ENCODE measurements around the gene PATZ1.

The PATZ1 gene

DNA sequence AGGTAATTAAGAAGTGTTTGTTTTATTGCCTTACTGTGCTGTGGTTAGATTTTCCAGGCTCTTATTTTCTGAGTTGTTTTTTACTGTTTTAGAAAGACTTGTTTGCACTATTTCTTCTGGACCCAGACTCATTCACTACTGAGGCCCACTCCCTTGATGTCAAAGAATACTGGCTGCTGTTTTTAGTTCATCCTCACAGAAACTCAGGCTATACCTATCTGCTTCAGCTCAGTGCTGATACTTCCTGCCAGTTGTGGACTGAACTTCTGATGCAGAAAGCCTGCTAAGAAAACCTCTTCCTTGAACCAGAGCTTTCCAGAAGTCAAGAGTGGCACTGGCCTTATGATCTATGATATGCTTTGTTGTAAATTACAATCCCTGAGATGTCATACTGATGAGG lies 38.0 kb downstream of the PATZ1 start:
- Histone ChIP-seq H3K36me3 (ENCODE audit: control insufficient read depth, insufficient read depth, low read length) (no peaks in the 10 kb centered on the region), H3K4me3 (ENCODE audit: extremely low read depth, insufficient read depth, low read length, poor library complexity, severe bottlenecking) (no peak overlapping the region), H3K9me3 (ENCODE audit: control insufficient read depth, low read length) (no peaks in the 10 kb centered on the region), H3K4me1 (ENCODE audit: control insufficient read depth, insufficient read depth, low read length, poor library complexity, severe bottlenecking) (no peaks in the 10 kb centered on the region), H3K27ac (ENCODE audit: low read depth, low read length, severe bottlenecking) (no peak overlapping the region)

DNA sequence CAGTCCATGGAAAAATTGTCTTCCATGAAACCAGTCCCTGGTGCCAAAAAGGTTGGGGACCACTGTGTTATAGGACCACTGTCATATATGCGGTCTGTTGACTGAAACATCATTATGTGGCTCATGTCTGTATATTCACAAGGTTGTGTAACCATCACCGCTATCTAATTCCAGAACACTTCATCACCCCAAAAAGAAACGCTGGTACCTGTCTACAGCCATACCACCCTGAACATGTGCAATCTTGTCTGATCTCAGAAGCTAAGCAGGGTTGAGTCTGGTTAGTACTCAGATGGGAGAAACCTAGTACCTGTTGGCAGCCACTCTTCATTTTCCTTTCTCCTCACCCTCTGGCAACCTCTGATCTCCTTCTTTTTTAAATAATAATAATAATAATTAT lies 41.0 kb downstream of the PATZ1 start:
- Histone ChIP-seq H3K4me3 (ENCODE audit: extremely low read depth, insufficient read depth, low read length, poor library complexity, severe bottlenecking) (no peak overlapping the region), H3K27ac (ENCODE audit: low read depth, low read length, severe bottlenecking) (no peak overlapping the region), H3K9me3 (ENCODE audit: control insufficient read depth, low read length) (no peaks in the 10 kb centered on the region), H3K4me1 (ENCODE audit: control insufficient read depth, insufficient read depth, low read length, poor library complexity, severe bottlenecking) (no peaks in the 10 kb centered on the region), H3K36me3 (ENCODE audit: control insufficient read depth, insufficient read depth, low read length) (no peaks in the 10 kb centered on the region)
- 100% methylated on average over 2 of the region's 3 CpGs for WGBS, 2 experiments (ENCODE audit: insufficient coverage in 2 of 2)

DNA sequence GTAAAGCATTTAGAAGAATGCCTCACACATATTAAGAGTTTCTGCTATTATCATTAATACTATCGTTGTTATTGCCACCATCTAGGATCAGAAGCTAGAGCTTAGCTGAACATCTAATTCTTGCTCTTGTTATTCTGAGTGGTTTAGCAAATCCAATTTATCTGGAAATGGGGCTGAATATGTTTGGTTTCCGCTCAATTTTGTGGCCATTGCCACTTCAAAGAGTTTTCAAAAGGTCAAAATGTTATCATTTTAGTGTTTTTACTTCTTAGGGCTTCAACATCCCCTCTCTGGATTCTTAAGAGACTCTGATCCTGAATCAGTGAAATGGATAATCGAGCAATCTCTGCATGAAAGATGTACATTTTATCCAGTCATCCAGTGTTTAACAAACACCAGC lies 43.6 kb downstream of the PATZ1 start:
- H3K36me3 ChIP-seq (ENCODE audit: control insufficient read depth, insufficient read depth, low read length), result no peaks in the 10 kb centered on the region
- no peak overlapping the region for H3K27ac ChIP-seq (ENCODE audit: low read depth, low read length, severe bottlenecking)
- H3K4me3 ChIP-seq (ENCODE audit: extremely low read depth, insufficient read depth, low read length, poor library complexity, severe bottlenecking), result no peak overlapping the region
- peaks cover 3% of the 10 kb centered on the region for H3K4me1 ChIP-seq (ENCODE audit: control insufficient read depth, insufficient read depth, low read length, poor library complexity, severe bottlenecking)
- WGBS, 2 experiments (ENCODE audit: insufficient coverage in 2 of 2), result 80 to 83% methylated on average over 1 of the region's 3 CpGs
- H3K9me3 ChIP-seq (ENCODE audit: control insufficient read depth, low read length), result no peaks in the 10 kb centered on the region

DNA sequence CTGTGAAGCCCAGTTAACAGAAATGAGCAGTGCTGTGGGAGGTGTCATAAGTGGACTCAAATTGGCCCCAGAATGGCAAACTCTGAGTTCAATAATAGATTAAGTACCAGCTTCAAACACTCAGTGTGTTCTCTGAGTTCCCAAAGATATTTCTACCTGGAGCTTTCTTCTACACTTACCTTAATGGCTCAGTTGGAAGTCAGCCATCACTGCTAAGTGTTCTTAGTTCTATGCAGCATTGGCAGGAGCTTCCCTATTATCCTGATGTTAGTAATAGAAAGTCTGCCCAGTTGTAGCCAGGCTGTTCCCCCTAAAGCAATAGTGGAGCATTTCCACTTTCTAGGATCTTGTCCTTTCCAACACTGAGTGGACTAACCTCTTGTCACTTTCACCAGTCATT lies 44.1 kb downstream of the PATZ1 start:
- H3K4me3 ChIP-seq (ENCODE audit: extremely low read depth, insufficient read depth, low read length, poor library complexity, severe bottlenecking), result no peak overlapping the region
- no peaks in the 10 kb centered on the region for H3K36me3 ChIP-seq (ENCODE audit: control insufficient read depth, insufficient read depth, low read length)
- peaks cover 3% of the 10 kb centered on the region for H3K4me1 ChIP-seq (ENCODE audit: control insufficient read depth, insufficient read depth, low read length, poor library complexity, severe bottlenecking)
- H3K9me3 ChIP-seq (ENCODE audit: control insufficient read depth, low read length), result no peaks in the 10 kb centered on the region
- no peak overlapping the region for H3K27ac ChIP-seq (ENCODE audit: low read depth, low read length, severe bottlenecking)

DNA sequence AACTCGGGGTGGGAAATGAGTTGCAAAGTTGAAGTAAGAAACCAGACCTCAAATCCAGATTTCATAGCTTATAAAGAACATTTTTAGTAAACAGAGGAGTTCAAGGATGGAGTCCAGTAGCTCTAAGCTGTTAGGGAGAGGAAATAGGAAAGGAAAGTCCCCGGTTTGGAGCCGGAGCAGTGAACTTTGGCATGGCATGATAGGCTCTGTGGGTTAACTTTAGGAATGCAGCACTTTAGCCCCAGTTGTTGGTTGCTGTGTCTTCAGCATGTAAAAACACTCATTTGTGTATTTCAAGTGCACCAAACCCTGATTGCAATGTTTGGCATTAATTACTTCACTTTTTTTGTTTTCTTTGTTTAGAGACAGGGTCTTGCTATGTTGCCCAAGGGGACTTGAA lies 45.2 kb downstream of the PATZ1 start:
- WGBS, 2 experiments (ENCODE audit: insufficient coverage in 2 of 2), result 87 to 100% methylated on average over 2 to 3 of the region's 3 CpGs

DNA sequence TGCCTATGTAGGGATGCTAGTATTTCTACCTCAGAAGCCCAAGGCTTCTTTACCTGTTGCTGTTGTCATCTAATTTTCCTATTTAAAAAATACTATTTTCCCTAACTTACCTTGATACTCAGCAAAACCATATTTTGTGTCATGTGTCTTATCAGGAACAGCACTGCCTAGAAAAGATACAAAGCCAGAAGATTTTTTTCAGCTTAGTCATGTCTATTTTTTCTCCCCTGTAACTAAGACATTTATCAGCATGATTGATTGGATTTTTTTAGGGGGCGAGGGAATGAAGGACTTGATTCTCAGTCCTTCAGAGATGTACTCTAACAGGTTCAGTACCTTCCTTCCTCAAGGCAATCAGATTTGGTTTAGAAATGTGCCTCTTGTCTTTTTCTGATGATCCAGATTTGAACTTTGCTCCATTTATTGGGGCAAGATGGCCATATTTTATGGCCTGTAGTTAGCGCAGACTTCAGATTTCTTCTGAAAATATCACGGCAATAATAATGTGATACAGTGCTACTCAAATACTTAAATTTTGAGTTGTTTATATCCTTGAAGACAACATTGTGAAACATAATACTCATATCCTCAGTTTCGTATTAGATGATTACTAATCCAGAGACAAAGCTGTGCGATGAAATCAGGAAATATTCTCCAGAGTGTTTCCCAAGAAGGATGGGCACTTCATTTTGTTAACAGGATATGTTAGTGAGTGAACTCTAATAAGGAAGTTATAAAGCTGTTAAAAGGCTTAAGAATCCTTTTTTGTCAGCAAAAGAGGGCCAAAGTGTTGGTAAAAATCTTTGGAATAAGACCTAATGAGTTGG lies 50.1 kb downstream of the PATZ1 start:
- no peak overlapping the region for H3K4me3 ChIP-seq (ENCODE audit: extremely low read depth, insufficient read depth, low read length, poor library complexity, severe bottlenecking)
- 93 to 100% methylated on average over 1 to 2 of the region's 5 CpGs for WGBS, 2 experiments (ENCODE audit: insufficient coverage in 2 of 2)

More for the DNA sequence above, 45.2 kb downstream of the PATZ1 start:
- Histone ChIP-seq H3K36me3 (ENCODE audit: control insufficient read depth, insufficient read depth, low read length) (no peaks in the 10 kb centered on the region), H3K9me3 (ENCODE audit: control insufficient read depth, low read length) (no peaks in the 10 kb centered on the region), H3K4me1 (ENCODE audit: control insufficient read depth, insufficient read depth, low read length, poor library complexity, severe bottlenecking) (peaks cover 9% of the 10 kb centered on the region), H3K27ac (ENCODE audit: low read depth, low read length, severe bottlenecking) (no peak overlapping the region), H3K4me3 (ENCODE audit: extremely low read depth, insufficient read depth, low read length, poor library complexity, severe bottlenecking) (no peak overlapping the region)

DNA sequence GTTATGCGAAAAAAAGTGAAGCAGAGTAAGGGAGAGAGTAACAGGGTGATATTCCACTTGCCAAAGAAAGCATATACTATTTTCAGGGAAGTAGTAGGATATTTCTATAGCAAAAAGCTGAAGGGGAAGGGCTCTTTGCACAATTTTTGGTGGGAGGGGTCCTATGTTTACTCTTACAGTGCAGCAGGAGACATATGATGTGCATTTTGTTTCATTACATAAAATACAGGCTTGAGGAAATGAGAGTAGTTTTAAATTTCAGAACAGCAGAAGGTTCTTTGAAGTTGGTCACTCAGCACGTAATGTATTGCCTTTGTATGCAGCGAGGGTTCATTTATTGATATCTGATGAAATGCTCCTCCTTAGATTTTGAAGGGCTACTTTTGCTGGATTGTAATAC lies 50.8 kb downstream of the PATZ1 start:
- no peak overlapping the region for H3K4me3 ChIP-seq (ENCODE audit: extremely low read depth, insufficient read depth, low read length, poor library complexity, severe bottlenecking)
- 94 to 100% methylated on average over 2 to 3 of the region's 3 CpGs for WGBS, 2 experiments (ENCODE audit: insufficient coverage in 2 of 2)
- H3K36me3 ChIP-seq (ENCODE audit: control insufficient read depth, insufficient read depth, low read length), result no peaks in the 10 kb centered on the region
- H3K27ac ChIP-seq (ENCODE audit: low read depth, low read length, severe bottlenecking), result peak overlapping the region; percentile 50
- peaks cover 30% of the 10 kb centered on the region for H3K4me1 ChIP-seq (ENCODE audit: control insufficient read depth, insufficient read depth, low read length, poor library complexity, severe bottlenecking)
- no peaks in the 10 kb centered on the region for H3K9me3 ChIP-seq (ENCODE audit: control insufficient read depth, low read length)

More for the DNA sequence above, 50.1 kb downstream of the PATZ1 start:
- peaks cover 30% of the 10 kb centered on the region for H3K4me1 ChIP-seq (ENCODE audit: control insufficient read depth, insufficient read depth, low read length, poor library complexity, severe bottlenecking)
- H3K9me3 ChIP-seq (ENCODE audit: control insufficient read depth, low read length), result no peaks in the 10 kb centered on the region
- peak overlapping the region; percentile 50 for H3K27ac ChIP-seq (ENCODE audit: low read depth, low read length, severe bottlenecking)
- no peaks in the 10 kb centered on the region for H3K36me3 ChIP-seq (ENCODE audit: control insufficient read depth, insufficient read depth, low read length)

DNA sequence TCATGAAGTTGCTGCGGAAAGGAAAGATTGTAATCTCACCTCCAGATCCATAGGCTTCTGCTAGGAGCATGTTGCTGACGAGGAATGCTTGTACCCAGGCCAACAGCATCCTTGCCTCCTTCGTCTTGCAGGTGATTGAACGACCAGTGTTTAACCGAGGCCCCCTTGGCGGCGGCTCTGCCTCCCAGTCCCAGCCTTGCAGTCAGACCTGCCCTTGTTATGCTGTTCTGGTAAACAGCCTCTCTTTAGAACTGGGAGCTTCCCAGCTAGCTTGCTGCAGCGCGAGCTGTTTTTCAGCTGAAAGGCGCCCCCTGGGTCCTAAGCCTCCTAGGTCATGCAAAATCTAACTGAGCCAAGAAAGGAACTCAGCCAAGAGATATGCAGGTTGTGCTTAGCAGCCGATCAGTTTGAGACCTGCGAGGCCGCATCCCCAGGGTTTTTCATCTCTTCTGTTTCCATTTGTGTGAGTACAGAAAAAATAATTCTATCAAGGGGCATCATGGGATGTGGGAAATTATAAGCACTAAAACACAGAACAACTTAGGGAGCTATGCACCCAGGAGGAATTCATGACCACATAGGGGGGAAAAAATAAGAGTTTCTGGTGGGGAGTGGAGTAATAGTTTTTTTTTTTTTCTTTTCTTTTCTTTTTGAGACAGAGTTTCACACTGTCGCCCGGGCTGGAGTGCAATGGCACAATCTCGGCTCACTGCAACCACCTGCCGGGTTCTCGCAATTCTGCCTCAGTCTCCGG lies 53.7 kb downstream of the PATZ1 start, which contains the start of gene PIK3IP1:
PIK3IP1 (minus strand) TSS at position 253 of the 754 bp plus-strand sequence; CDS start at position 109, 144 bp downstream.
- Histone ChIP-seq H3K9me3 (ENCODE audit: control insufficient read depth, low read length) (no peaks in the 10 kb centered on the region), H3K4me3 (ENCODE audit: extremely low read depth, insufficient read depth, low read length, poor library complexity, severe bottlenecking) (peak within 1 kb of the TSS; percentile 52), H3K27ac (ENCODE audit: low read depth, low read length, severe bottlenecking) (peak within 1 kb of the TSS; percentile 63), H3K4me1 (ENCODE audit: control insufficient read depth, insufficient read depth, low read length, poor library complexity, severe bottlenecking) (peaks cover 33% of the 10 kb centered on the region), H3K36me3 (ENCODE audit: control insufficient read depth, insufficient read depth, low read length) (peaks cover 18% of the 10 kb centered on the region)
- WGBS, 2 experiments (ENCODE audit: insufficient coverage in 2 of 2), result 24 to 31% methylated on average over 13 to 15 of the region's 19 CpGs

DNA sequence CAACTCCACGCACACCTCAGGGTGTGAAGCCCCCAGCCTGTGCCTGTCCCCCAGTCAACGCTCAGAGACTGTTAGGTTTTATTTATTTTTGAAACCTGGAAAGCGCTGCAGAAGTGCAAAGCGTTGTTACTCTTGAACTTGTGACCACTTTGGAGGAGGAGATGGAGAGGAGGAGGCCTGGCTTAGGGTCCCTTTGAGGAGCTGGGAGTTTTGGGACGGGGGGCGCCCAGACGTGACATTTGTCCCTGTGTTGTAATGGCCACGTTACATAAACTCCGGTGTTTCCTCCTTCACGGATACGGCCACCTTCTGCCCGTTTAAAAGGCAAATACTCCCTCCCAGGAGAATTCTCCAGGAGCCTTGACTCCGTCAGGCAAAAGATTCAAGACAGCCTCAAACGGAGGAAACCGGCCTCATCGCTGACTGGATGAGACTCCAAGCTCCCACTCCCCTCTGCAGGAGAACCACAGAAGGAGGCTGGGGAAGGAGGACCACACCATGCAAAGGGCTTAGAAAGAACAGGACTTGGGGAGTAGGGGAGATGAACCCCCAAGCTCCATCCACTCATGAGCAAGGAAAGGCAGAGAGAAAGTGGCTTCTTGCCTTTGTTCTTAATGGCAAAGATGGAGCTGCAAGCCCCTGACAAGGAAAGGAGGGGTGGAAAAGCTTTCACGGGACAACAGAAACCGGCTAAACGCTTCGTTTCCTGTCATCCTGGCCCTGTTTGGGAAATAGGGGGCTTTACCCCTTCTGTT lies 54.5 kb downstream of the PATZ1 start:
- no peaks in the 10 kb centered on the region for H3K9me3 ChIP-seq (ENCODE audit: control insufficient read depth, low read length)
- WGBS, 2 experiments (ENCODE audit: insufficient coverage in 2 of 2), result 14 to 22% methylated on average over 9 to 16 of the region's 20 CpGs
- peaks cover 33% of the 10 kb centered on the region for H3K4me1 ChIP-seq (ENCODE audit: control insufficient read depth, insufficient read depth, low read length, poor library complexity, severe bottlenecking)
- H3K4me3 ChIP-seq (ENCODE audit: extremely low read depth, insufficient read depth, low read length, poor library complexity, severe bottlenecking), result peak overlapping the region; percentile 52
- peaks cover 18% of the 10 kb centered on the region for H3K36me3 ChIP-seq (ENCODE audit: control insufficient read depth, insufficient read depth, low read length)
- peak overlapping the region; percentile 63 for H3K27ac ChIP-seq (ENCODE audit: low read depth, low read length, severe bottlenecking)

DNA sequence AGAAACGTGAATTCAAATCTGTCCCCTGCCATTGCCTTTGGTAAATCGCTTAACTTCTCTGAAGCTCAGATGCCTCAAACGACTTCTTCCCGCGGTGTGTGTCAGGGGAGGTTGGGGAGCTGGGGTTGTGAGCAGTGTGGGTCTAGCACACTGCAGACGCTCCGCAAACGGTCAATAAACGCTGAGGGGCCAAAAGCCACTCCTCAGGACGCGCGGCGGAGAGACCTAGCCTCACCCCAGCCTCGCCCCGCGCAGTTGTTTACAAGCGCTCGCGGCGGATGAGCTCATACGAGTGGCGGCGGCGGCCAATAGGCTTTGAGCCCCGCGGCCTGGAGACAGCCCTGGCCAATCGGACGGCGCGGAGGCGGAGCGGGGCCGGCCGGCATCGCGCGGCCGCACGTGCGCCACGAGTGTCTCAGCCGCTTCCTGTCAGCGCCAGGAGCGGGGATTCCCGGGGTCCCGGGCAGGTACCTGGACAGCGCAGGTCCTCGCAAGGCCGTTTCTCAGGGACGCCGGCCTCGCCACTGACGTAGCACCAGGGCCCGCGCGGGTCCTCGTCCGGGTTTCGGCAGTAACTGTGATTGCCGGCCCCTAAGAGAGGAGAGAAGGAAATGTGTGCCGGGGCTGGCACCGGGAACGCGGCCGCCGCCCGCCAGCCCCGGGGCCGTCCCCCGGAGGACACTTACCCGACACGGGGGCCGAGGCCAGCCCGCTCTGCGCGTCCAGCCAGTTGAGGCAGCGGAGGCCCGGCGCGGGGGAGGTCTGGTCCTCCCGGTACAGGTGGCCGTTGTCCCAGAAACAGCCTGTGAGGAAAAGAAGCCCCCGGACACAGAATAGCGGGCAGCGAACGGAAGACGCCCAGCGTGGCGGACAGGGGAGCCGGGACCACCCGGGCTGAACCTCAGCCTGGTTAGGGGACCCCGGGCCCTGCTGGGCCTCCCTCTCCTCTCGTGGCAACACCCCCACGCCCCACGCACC lies 55.4 kb downstream of the PATZ1 start:
- peak overlapping the region; percentile 52 for H3K27ac ChIP-seq (ENCODE audit: low read depth, low read length, severe bottlenecking)
- 1% methylated on average over 67 to 72 of the region's 95 CpGs for WGBS, 2 experiments (ENCODE audit: insufficient coverage in 2 of 2)
- peak overlapping the region; percentile 52 for H3K4me3 ChIP-seq (ENCODE audit: extremely low read depth, insufficient read depth, low read length, poor library complexity, severe bottlenecking)
- no peaks in the 10 kb centered on the region for H3K9me3 ChIP-seq (ENCODE audit: control insufficient read depth, low read length)
- peaks cover 27% of the 10 kb centered on the region for H3K4me1 ChIP-seq (ENCODE audit: control insufficient read depth, insufficient read depth, low read length, poor library complexity, severe bottlenecking)
- H3K36me3 ChIP-seq (ENCODE audit: control insufficient read depth, insufficient read depth, low read length), result peaks cover 25% of the 10 kb centered on the region

Measured in mesodermal cell (in vitro differentiated cells).